HepG2 (cell line): Measurements from ENCODE around the gene DRAXIN. TPM values are rescaled to one million over a fixed set of nuclear protein-coding genes. Genes with fewer than 3 reads are reported as not detected.

ENCODE experiments used
- ATAC-seq: fragments of 200-7000 bp; cut with Tn5 transposase; 3 replicates; pipeline ENCODE4 v1.9.1; 2020; ENCODE audit warnings: mild to moderate bottlenecking, moderate library complexity
- BruUV-seq: library from RNA; stranded (reverse); fragments of 400-500 nt; replicated peaks from 2 replicates; lab custom pipeline; 2021; lab: Mats Ljungman, UMichigan
- CTCF ChIA-PET: fragments of 300-600 bp; formaldehyde crosslinking; extraction: SDS; loops from one replicate; lab custom pipeline; 2021; ENCODE audit warnings: low total read pairs, inconsistent platforms, low intra/inter-chr PET ratio; lab: Yijun Ruan, JAX
- POLR2A ChIA-PET: fragments of 350-600 bp; sonication (Branson Sonifier 250); formaldehyde crosslinking; loops from one replicate; lab custom pipeline; 2020; ENCODE audit warnings: antibody characterized with exemption, inconsistent platforms; lab: Yijun Ruan, JAX
- DNase-seq: peaks from one replicate; pipeline ENCODE4 v3.0.0-alpha.2; 2015; ENCODE audit warnings: low spot score
- FAIRE-seq: peaks from 3 replicates; lab custom pipeline; 2011; peaks lifted over from hg19 to GRCh38; lab: Jason Lieb, UNC
- H2AFZ ChIP-seq: one replicate; pipeline ENCODE4 v1.6.1; 2011; ENCODE audit warnings: low read length, inconsistent platforms
- H3K27ac ChIP-seq: fragments of 300-600 bp; 3 replicates; pipeline ENCODE4 v1.8.0; 2011; ENCODE audit warnings: mixed run types, mild to moderate bottlenecking, mixed read lengths, low read length, inconsistent platforms; ENCODE audit not compliant: insufficient read depth; ENCODE audit errors: extremely low read length
- H3K27me3 ChIP-seq, 2 experiments: fragments of 200-600 bp in 1 of 2; 2 replicates in 1 of 2; 3 replicates in 1 of 2; pipeline versions ENCODE4 v1.6.0 to v1.8.0; 2011; ENCODE audit warnings: low read length in 2 of 2, mild to moderate bottlenecking in 2 of 2, moderate library complexity in 2 of 2, inconsistent platforms in 1 of 2; ENCODE audit not compliant: insufficient read depth in 2 of 2, control insufficient read depth in 1 of 2
- H3K36me3 ChIP-seq, 2 experiments: fragments of 200-600 bp in 1 of 2; replicated peaks in 1 of 2; 2 replicates in 1 of 2; 3 replicates in 1 of 2; pipeline versions ENCODE4 v1.5.1 to v1.8.0; 2011; ENCODE audit warnings: low read length in 2 of 2, inconsistent platforms in 1 of 2; ENCODE audit not compliant: insufficient read depth in 2 of 2, control insufficient read depth in 1 of 2
- H3K4me1 ChIP-seq: 2 replicates; pipeline ENCODE4 v1.5.1; 2012; ENCODE audit warnings: low read length, inconsistent platforms; ENCODE audit not compliant: insufficient read depth
- H3K4me2 ChIP-seq: 2 replicates; pipeline ENCODE4 v1.6.0; 2011; ENCODE audit warnings: low read depth, low read length, inconsistent platforms
- H3K4me3 ChIP-seq, 3 experiments: fragments of 200-600 bp in 1 of 3; sonication (generic), shearing (Covaris generic) in 1 of 3; replicated peaks in 1 of 3; 2 replicates each; pipeline ENCODE4 v1.5.1; 2011 to 2016; ENCODE audit warnings: low read length in 3 of 3, inconsistent platforms in 2 of 3, low read depth in 2 of 3, mild to moderate bottlenecking in 2 of 3, control low read depth in 1 of 3, mixed read lengths in 1 of 3; ENCODE audit not compliant: insufficient read depth in 1 of 3
- H3K79me2 ChIP-seq: one replicate; pipeline ENCODE4 v1.6.1; 2011; ENCODE audit warnings: low read length, inconsistent platforms; ENCODE audit not compliant: insufficient read depth
- H3K9ac ChIP-seq: 2 replicates; pipeline ENCODE4 v1.6.0; 2011; ENCODE audit warnings: mild to moderate bottlenecking, low read depth, low read length, inconsistent platforms; ENCODE audit not compliant: insufficient read depth
- H3K9me3 ChIP-seq: 2 replicates; pipeline ENCODE4 v1.5.1; 2012; ENCODE audit warnings: mild to moderate bottlenecking, low read length
- H4K20me1 ChIP-seq: 2 replicates; pipeline ENCODE4 v1.6.0; 2011; ENCODE audit warnings: inconsistent platforms, mild to moderate bottlenecking, low read length, moderate library complexity; ENCODE audit not compliant: insufficient read depth
- CBX2 ChIP-seq, 2 experiments: fragments of 200-600 bp in 1 of 2; sonication (generic); formaldehyde crosslinking in 1 of 2; IDR thresholded peaks; 2 replicates each; pipeline versions ENCODE4 v1.7.0 to v1.8.1; 2018 to 2022; ENCODE audit warnings: low read depth in 2 of 2, low read length in 1 of 2, mild to moderate bottlenecking in 1 of 2, missing genetic modification reagents in 1 of 2
- ZBTB38 ChIP-seq: sonication (generic); formaldehyde crosslinking; IDR thresholded peaks from 2 replicates; pipeline ENCODE4 v1.5.1; 2020; ENCODE audit warnings: mild to moderate bottlenecking, missing genetic modification reagents
- ZNF263 ChIP-seq: sonication (generic); formaldehyde crosslinking; IDR thresholded peaks from 2 replicates; pipeline ENCODE4 v1.4.0; 2020; ENCODE audit warnings: missing genetic modification reagents
- ZNF382 ChIP-seq: sonication (generic); formaldehyde crosslinking; IDR thresholded peaks from 2 replicates; pipeline ENCODE4 v1.5.0; 2020; ENCODE audit warnings: missing genetic modification reagents, mild to moderate bottlenecking, borderline replicate concordance
- ZNF776 ChIP-seq: sonication (generic); formaldehyde crosslinking; IDR thresholded peaks from 2 replicates; pipeline ENCODE4 v1.4.0; 2020; ENCODE audit warnings: mild to moderate bottlenecking, missing genetic modification reagents
- WGBS: methylation state at CpG from one replicate; pipeline ENCODE4 v1.1.6; 2017; ENCODE audit warnings: low lambda C conversion rate; 5-methylcytosine and 5-hydroxymethylcytosine counted together
- in situ Hi-C: cut with HindIII; loops from 2 replicates; pipeline ENCODE4 v1.10.0; 2017; ENCODE audit warnings: low pct_unique_long_range_greater_than_20kb; ENCODE audit not compliant: extremely low pct_ligation_motif_present
- intact Hi-C: fragments of 100-400 bp; cut with micrococcal nuclease; formaldehyde crosslinking; loops from one replicate; pipeline ENCODE4 v1.10.0; 2022; ENCODE audit not compliant: unreplicated experiment
- polyA plus RNA-seq, 8 experiments: library from polyadenylated mRNA; depleted of rRNA in 3 of 8; stranded (reverse) in 7 of 8; unstranded in 1 of 8; fragments of >200 nt; fragmentation: Illumina TruSeq in 4 of 8; extraction: Trizol in 4 of 8; gene quantifications; 2 replicates each; pipeline versions ENCODE4 v1.2.1 to v1.2.3, GENCODE V29; 2011 to 2016; ENCODE audit warnings: low read depth in 4 of 8, missing spikeins in 1 of 8, mixed read lengths in 1 of 8; ENCODE audit not compliant: insufficient read depth in 1 of 8
- total RNA-seq, 5 experiments: library from RNA; depleted of rRNA; stranded (reverse); fragments of >200 nt; fragmentation: Illumina TruSeq; extraction: Trizol; gene quantifications; 2 replicates each; pipeline ENCODE4 v1.2.3, GENCODE V29; 2016; ENCODE audit warnings: low read depth in 1 of 5
- TF ChIP-seq, protein P1 (sequence below): IDR thresholded peaks from 2 replicates; pipeline ENCODE4 v1.4.0; 2020; ENCODE audit warnings: mild to moderate bottlenecking, missing genetic modification reagents
- TF ChIP-seq, protein P2 (sequence below): sonication (generic); formaldehyde crosslinking; IDR thresholded peaks from 2 replicates; pipeline ENCODE4 v1.5.0; 2020; ENCODE audit warnings: mild to moderate bottlenecking, missing genetic modification reagents, moderate library complexity

DRAXIN gene
- total and polyA plus RNA-seq, 2 of the 13 experiments (the other 11 are each of a cell fraction or from before 2014, with no cell fraction given): 0.02 TPM; not detected in 1

DNA sequence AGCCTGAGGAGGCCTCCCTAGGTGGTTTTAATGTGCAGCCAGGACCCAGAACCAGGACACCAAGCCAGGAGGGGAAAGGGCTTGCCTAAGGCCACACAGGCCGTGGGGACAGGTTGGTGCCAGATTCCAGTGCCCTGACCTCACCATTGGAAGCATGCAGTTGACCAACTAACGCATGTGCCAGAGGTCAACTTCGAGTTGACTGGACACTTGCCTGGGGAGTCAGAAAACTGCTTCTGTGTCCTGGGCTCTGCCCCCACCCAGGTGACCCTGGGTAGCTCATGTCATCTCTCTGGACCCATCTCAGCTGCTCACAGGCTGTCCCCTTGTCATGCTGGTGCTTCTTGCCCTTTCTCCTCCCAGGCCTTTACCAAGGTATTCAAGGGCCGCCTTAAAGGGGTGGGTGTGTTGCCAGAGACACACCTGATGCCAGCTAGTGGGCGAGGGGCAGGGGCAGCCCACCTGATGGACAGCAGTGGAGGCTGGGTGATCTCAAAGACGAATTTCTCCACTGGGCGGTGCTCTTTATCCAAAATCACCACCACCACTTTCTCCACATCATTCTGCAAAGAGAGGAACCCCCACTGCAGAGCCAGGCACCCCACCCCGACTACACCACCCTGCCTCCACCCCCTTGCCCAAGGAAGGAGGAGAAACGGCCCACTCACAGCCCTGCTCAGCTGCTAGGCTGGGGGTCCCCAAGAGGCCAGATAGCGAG, 15.0 kb upstream of the DRAXIN start:
- 88% methylated on average over 6 of the region's 10 CpGs for WGBS
- H3K4me3 ChIP-seq: no peak overlapping the region
- H2AFZ ChIP-seq: no peak overlapping the region
- H3K27ac ChIP-seq: no peak overlapping the region
- no peaks in the 10 kb centered on the region for H3K79me2 ChIP-seq
- DNase-seq (no peak), ATAC-seq (no peak), FAIRE-seq (no peak)
- no peaks in the 10 kb centered on the region for H4K20me1 ChIP-seq
- peaks cover 0 to 2% of the 10 kb centered on the region in 2 experiments; a peak in 3 of 5 replicates for H3K27me3 ChIP-seq
- intact Hi-C loops (no loop called here), in situ Hi-C loops (no loop called here)
- H3K4me2 ChIP-seq: no peak overlapping the region
- TF ChIP-seq, protein P1, sequence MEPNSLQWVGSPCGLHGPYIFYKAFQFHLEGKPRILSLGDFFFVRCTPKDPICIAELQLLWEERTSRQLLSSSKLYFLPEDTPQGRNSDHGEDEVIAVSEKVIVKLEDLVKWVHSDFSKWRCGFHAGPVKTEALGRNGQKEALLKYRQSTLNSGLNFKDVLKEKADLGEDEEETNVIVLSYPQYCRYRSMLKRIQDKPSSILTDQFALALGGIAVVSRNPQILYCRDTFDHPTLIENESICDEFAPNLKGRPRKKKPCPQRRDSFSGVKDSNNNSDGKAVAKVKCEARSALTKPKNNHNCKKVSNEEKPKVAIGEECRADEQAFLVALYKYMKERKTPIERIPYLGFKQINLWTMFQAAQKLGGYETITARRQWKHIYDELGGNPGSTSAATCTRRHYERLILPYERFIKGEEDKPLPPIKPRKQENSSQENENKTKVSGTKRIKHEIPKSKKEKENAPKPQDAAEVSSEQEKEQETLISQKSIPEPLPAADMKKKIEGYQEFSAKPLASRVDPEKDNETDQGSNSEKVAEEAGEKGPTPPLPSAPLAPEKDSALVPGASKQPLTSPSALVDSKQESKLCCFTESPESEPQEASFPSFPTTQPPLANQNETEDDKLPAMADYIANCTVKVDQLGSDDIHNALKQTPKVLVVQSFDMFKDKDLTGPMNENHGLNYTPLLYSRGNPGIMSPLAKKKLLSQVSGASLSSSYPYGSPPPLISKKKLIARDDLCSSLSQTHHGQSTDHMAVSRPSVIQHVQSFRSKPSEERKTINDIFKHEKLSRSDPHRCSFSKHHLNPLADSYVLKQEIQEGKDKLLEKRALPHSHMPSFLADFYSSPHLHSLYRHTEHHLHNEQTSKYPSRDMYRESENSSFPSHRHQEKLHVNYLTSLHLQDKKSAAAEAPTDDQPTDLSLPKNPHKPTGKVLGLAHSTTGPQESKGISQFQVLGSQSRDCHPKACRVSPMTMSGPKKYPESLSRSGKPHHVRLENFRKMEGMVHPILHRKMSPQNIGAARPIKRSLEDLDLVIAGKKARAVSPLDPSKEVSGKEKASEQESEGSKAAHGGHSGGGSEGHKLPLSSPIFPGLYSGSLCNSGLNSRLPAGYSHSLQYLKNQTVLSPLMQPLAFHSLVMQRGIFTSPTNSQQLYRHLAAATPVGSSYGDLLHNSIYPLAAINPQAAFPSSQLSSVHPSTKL (CRISPR knock-in tag): no peak
- no peak for TF ChIP-seq ZBTB38 (CRISPR knock-in tag)
- TF ChIP-seq, protein P2, sequence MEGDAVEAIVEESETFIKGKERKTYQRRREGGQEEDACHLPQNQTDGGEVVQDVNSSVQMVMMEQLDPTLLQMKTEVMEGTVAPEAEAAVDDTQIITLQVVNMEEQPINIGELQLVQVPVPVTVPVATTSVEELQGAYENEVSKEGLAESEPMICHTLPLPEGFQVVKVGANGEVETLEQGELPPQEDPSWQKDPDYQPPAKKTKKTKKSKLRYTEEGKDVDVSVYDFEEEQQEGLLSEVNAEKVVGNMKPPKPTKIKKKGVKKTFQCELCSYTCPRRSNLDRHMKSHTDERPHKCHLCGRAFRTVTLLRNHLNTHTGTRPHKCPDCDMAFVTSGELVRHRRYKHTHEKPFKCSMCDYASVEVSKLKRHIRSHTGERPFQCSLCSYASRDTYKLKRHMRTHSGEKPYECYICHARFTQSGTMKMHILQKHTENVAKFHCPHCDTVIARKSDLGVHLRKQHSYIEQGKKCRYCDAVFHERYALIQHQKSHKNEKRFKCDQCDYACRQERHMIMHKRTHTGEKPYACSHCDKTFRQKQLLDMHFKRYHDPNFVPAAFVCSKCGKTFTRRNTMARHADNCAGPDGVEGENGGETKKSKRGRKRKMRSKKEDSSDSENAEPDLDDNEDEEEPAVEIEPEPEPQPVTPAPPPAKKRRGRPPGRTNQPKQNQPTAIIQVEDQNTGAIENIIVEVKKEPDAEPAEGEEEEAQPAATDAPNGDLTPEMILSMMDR (CRISPR knock-in tag): 0 out of 2 replicates have a peak, but pooled peaks have one; percentile 9
- TF ChIP-seq CBX2 (IDR thresholded peaks at IDR 0.05; ENCODE audit: low read depth, low read length): no peak
- TF ChIP-seq CBX2 (CRISPR knock-in tag; IDR thresholded peaks at IDR 0.05; ENCODE audit: low read depth): no peak
- TF ChIP-seq ZNF382 (CRISPR knock-in tag): no peak
- TF ChIP-seq ZNF776: no peak
- TF ChIP-seq ZNF263 (CRISPR knock-in tag): no peak
- no TSS peak for BruUV-seq
- H3K4me1 ChIP-seq: peaks cover 32% of the 10 kb centered on the region
- no peaks in the 10 kb centered on the region for H3K9me3 ChIP-seq
- no peak overlapping the region for H3K9ac ChIP-seq
- CTCF ChIA-PET: no interaction called here
- POLR2A ChIA-PET: interaction anchor here (1.0 kb wide), 2 partner anchors 12 to 22 kb away, joined by 4 read pairs; partner anchors contain the start of genes FBXO2 and FBXO44
- peaks cover 11 to 40% of the 10 kb centered on the region in 2 experiments for H3K36me3 ChIP-seq
